GM12874 (cell line): ENCODE measurements around the gene SPOCK1.

Source experiments
- TF ChIP-seq, protein P1 (sequence below): IDR thresholded peaks from 2 replicates; pipeline ENCODE4 v1.5.1; 2011; ENCODE audit warnings: low read depth, mild to moderate bottlenecking, control low read depth, low read length, moderate library complexity; ENCODE audit not compliant: insufficient read depth

Gene SPOCK1

DNA sequence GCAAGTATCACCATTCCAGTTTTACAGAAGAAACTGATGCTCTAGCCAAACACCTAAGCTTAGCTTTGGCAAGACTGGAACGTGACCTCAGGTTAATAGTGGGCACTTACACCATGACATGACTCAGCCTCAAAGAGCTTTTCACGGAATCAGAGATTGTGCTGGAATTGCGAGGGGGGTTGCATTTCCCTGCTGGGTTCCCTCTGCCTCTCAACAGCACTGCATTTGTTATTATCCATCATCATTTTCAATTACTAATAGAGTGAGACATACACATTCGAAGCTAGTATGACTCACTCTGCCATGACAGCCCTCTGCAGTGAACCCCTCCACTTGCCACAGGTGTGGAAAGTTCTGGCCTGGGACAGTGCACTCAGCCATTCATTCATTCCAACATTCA is 8.0 kb downstream of the SPOCK1 start:
- TF ChIP-seq, protein P1, sequence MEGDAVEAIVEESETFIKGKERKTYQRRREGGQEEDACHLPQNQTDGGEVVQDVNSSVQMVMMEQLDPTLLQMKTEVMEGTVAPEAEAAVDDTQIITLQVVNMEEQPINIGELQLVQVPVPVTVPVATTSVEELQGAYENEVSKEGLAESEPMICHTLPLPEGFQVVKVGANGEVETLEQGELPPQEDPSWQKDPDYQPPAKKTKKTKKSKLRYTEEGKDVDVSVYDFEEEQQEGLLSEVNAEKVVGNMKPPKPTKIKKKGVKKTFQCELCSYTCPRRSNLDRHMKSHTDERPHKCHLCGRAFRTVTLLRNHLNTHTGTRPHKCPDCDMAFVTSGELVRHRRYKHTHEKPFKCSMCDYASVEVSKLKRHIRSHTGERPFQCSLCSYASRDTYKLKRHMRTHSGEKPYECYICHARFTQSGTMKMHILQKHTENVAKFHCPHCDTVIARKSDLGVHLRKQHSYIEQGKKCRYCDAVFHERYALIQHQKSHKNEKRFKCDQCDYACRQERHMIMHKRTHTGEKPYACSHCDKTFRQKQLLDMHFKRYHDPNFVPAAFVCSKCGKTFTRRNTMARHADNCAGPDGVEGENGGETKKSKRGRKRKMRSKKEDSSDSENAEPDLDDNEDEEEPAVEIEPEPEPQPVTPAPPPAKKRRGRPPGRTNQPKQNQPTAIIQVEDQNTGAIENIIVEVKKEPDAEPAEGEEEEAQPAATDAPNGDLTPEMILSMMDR: no peak

DNA sequence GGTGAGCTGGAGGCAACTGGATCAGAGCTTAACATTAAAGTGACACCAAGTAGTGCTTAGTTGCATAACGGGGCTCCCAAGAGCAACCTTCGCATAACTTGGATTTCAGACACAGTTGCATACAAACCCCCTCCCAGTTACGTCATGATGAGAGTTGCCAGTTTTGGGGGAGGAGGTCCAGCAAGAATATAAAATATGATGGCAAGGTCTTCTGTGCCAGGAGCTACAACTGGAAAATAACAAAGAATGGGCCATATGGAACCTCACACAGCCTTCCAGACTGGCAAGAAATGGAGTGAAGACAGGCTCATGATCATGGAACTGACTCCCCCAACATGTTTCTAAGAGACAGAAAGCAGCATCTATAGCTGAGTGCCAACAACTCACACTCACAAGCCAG is 8.5 kb downstream of the SPOCK1 start:
- TF ChIP-seq, protein P1: no peak

DNA sequence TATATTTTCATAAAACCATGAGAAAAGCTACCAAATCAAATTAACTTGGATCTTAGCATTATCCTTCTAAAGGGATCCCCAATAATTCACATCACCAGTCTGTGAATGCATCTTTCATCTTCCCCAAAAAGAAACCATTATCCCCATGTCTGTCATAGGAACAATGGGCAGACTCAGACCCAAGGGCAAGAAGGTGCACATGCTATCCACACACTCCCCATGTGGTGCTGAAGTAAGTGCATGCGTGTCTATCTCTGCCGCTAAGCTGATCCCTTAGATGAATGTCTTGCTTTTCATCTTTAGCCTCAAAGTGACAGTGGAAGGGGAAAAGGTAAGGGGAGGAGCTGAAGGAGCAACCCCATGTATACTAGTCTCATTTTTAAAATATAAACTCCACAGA is 10.2 kb downstream of the SPOCK1 start:
- TF ChIP-seq, protein P1: no peak

DNA sequence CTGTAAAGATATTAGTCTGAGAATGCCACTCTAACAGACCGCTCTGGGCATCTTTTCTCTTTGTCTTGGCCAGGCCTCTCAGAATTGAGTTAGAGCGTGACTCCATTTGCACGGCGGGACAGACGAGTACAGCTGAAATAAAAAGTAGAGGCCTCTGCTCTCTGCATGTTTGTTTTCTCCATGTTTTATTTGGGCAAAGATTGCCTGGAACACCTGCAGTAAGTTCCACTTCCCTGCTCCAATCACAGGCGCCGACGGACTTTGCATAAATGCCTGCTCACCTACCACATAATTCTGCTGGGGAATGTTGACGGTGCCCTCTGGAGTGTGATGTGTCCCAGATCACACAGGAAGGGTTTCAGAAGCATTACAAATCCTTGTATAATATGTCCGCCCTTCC is 10.6 kb downstream of the SPOCK1 start:
- TF ChIP-seq, protein P1: no peak

DNA sequence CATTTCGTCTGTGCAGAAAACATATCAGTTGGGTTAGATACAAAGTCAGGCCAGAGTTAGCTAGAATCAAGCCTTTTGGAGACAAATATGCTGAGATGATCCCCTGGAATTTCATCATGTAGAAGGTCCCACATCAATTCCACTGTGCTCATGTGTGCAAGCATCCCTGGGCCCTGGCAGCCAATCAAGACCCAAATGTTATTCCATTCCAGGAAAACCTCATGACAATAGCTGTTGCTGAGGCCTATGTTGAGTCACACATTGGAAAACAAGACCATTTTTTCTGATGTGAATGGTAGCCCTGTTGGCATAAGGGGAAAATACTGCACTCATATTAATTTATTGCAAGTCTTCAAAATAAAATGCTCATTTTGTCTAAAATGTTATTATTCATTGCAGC is 11.5 kb downstream of the SPOCK1 start:
- TF ChIP-seq, protein P1: no peak

DNA sequence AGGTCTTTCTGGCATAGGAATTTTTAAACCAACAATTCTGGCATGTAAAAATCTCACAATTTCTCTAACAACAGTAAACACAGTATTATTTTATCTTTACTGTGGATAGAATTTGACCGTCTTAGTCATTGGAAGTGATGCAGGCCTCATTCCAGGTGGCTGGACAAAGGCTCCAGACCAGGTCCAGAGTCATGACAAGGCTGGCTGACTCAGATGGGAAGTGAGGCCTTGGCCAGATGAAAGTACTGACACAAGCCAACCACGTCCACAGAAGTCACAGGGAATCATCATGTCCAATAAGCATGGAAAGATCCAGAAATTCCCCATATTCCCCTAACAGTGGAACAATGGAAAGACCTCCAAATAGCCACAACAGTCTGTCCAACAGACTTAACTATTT is 12.4 kb downstream of the SPOCK1 start:
- TF ChIP-seq, protein P1: no peak

DNA sequence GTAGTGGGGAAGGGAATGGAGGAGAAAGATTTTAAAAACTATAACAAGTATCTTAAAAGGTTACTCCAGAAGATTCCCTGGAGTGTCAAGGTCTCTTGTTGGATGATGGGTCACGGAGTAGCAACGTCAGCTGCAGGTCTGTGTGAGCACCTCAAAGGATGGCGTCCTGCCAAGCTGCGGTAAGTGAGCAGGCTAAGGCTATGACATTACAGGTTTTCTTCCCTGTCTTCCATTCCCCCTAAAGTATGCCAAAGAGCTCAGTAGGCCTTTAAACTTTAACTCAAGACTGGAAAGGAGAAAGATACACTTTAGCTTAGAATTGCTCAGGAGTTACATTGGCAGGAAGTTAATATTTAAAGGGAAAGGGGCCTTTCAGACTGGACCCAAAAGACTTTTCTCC is 17.5 kb downstream of the SPOCK1 start:
- TF ChIP-seq, protein P1: no peak

DNA sequence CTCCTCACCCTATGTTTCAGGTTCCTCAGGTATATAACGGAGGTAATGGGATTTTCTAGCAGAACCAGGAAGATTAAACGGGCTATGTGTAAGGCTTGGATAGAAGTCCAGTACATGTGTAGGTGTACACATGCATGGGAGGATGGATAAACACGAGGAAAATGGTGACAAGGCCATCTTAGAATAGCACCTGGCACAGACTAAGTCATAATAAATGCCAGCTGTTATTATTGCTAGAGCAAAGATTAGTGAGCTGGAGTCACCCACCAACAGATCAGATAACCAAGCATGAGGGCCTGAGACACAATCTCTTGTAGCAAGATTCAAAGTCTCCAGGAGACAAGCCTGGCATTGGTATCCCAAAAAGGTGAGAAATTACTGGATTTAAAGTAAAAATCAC is 21.1 kb downstream of the SPOCK1 start:
- TF ChIP-seq, protein P1: no peak
